ENCODE measurements around the gene SMAD7. TPM values are rescaled to one million over a fixed set of nuclear protein-coding genes. Genes with fewer than 3 reads are reported as not detected.

Gene SMAD7
- total and polyA plus RNA-seq, 7 donors = 13.2 to 29.1 (median 19.0) TPM

DNA sequence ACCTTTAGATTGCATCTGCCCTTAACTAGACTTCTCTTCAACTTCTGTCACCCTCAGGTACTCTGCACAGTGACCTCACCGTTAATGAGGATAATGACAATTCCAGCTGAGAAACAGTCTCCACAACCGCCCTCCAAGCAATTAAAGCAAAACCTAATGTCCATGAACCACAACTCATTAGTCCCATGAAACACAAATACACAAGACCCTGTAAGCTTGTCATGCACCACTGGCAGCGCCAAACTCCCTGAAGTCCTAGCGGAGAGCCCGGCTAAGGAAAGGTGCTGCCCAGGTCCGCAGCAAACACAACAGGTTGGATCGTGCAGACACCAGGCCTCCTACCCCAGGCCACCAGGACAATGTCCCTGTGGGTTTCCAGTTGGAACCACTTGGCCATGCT lies 7.4 kb downstream of the SMAD7 start:
- Histone ChIP-seq H3K4me3 (no peak overlapping the region), H3K36me3 (no peaks in the 10 kb centered on the region), H3K9me3 (no peaks in the 10 kb centered on the region), H3K4me1 (peaks cover 0 to 100% (median 92%) of the 10 kb centered on the region in 4 donors), H3K27ac (peak overlapping the region; percentile 93 to 99 (median 97)), H3K27me3 (no peaks in the 10 kb centered on the region)
- no peak for DNase-seq
- 73 to 82% methylated on average over 7 of the region's 7 CpGs for WGBS, 2 donors
- TF ChIP-seq EP300 (IDR thresholded peaks at IDR 0.05) = no peak
- no peak for TF ChIP-seq POLR2AphosphoS5 (IDR thresholded peaks at IDR 0.05)
- no peak for TF ChIP-seq POLR2A (IDR thresholded peaks at IDR 0.05)
- TF ChIP-seq, protein P1, sequence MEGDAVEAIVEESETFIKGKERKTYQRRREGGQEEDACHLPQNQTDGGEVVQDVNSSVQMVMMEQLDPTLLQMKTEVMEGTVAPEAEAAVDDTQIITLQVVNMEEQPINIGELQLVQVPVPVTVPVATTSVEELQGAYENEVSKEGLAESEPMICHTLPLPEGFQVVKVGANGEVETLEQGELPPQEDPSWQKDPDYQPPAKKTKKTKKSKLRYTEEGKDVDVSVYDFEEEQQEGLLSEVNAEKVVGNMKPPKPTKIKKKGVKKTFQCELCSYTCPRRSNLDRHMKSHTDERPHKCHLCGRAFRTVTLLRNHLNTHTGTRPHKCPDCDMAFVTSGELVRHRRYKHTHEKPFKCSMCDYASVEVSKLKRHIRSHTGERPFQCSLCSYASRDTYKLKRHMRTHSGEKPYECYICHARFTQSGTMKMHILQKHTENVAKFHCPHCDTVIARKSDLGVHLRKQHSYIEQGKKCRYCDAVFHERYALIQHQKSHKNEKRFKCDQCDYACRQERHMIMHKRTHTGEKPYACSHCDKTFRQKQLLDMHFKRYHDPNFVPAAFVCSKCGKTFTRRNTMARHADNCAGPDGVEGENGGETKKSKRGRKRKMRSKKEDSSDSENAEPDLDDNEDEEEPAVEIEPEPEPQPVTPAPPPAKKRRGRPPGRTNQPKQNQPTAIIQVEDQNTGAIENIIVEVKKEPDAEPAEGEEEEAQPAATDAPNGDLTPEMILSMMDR (IDR thresholded peaks at IDR 0.05) = no peak
- intact Hi-C loops (cut with DNase I) = loop anchor here (5.0 to 10.0 kb wide), 3 partner anchors 76 to 871 kb away; partner anchors contain the start of gene ACAA2

GRCh38 chr18:48942554-48943261 lies 8.1 kb downstream of the SMAD7 start:
- no peak overlapping the region for H3K4me3 ChIP-seq
- TF ChIP-seq POLR2A (IDR thresholded peaks at IDR 0.05) (no peak), POLR2AphosphoS5 (IDR thresholded peaks at IDR 0.05) (peak in 3 of 4 donors; percentile 36 to 42 (median 37)), EP300 (IDR thresholded peaks at IDR 0.05) (no peak)
- TF ChIP-seq, protein P1 (IDR thresholded peaks at IDR 0.05) = no peak
- WGBS, 2 donors = 56 to 69% methylated on average over 12 of the region's 12 CpGs
- peak overlapping the region; percentile 93 to 99 (median 97) for H3K27ac ChIP-seq
- no peak for DNase-seq
- no peaks in the 10 kb centered on the region for H3K36me3 ChIP-seq
- intact Hi-C loops (cut with DNase I) = loop anchor here (5.0 to 10.0 kb wide), 3 partner anchors 75 to 872 kb away; partner anchors contain the start of gene ACAA2
- no peaks in the 10 kb centered on the region for H3K27me3 ChIP-seq
- peaks cover 0 to 100% (median 96%) of the 10 kb centered on the region in 4 donors for H3K4me1 ChIP-seq
- H3K9me3 ChIP-seq = no peaks in the 10 kb centered on the region

GRCh38 chr18:48942086-48942485 lies 8.7 kb downstream of the SMAD7 start:
- Histone ChIP-seq H3K27ac (peak overlapping the region; percentile 93 to 99 (median 97)), H3K36me3 (no peaks in the 10 kb centered on the region)

DNA sequence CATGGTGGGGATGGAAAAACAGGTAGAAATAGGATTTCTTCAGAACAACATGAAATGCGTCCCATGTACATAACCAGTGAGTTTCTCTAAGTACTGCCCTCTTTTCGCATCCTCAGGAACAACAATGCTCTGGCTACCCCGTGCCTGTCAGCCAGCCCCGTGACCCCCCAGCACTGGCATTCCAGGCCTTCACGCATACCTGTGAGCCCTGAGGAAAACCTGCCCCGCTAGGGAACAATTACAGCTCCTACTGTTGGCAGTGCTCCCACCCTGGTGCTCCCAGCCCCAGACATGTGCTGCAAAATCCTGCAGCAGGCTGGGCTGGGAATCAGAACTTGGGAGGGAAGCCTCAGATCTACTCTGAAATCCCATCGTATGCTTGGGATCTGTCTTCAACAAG lies 9.1 kb downstream of the SMAD7 start:
- intact Hi-C loops (cut with DNase I) = loop anchor here (5.0 to 10.0 kb wide), 3 partner anchors 74 to 873 kb away; partner anchors contain the start of gene ACAA2
- 80 to 83% methylated on average over 7 of the region's 7 CpGs for WGBS, 2 donors

More at GRCh38 chr18:48942086-48942485, 8.7 kb downstream of the SMAD7 start:
- 84 to 87% methylated on average over 8 of the region's 8 CpGs for WGBS, 2 donors
- intact Hi-C loops (cut with DNase I) = loop anchor here (5.0 to 10.0 kb wide), 3 partner anchors 75 to 873 kb away; partner anchors contain the start of gene ACAA2
- no peak for DNase-seq
- TF ChIP-seq, protein P1 (IDR thresholded peaks at IDR 0.05) = no peak
- TF ChIP-seq POLR2AphosphoS5 (IDR thresholded peaks at IDR 0.05) (no peak), POLR2A (IDR thresholded peaks at IDR 0.05) (no peak), EP300 (IDR thresholded peaks at IDR 0.05) (no peak)
- H3K4me1 ChIP-seq = peaks cover 0 to 99% (median 98%) of the 10 kb centered on the region in 4 donors
- H3K9me3 ChIP-seq = no peaks in the 10 kb centered on the region
- H3K27me3 ChIP-seq = no peaks in the 10 kb centered on the region
- no peak overlapping the region for H3K4me3 ChIP-seq

More for the DNA sequence above, 9.1 kb downstream of the SMAD7 start:
- Histone ChIP-seq H3K9me3 (no peaks in the 10 kb centered on the region), H3K27me3 (no peaks in the 10 kb centered on the region), H3K4me1 (peaks cover 0 to 99% (median 95%) of the 10 kb centered on the region in 4 donors), H3K36me3 (no peaks in the 10 kb centered on the region), H3K27ac (peak overlapping the region; percentile 93 to 99 (median 97)), H3K4me3 (no peak overlapping the region)
- DNase-seq = no peak
- no peak for TF ChIP-seq POLR2A (IDR thresholded peaks at IDR 0.05)
- no peak for TF ChIP-seq POLR2AphosphoS5 (IDR thresholded peaks at IDR 0.05)
- no peak for TF ChIP-seq EP300 (IDR thresholded peaks at IDR 0.05)
- TF ChIP-seq, protein P1 (IDR thresholded peaks at IDR 0.05) = no peak
